Stimulated activated CD4-positive, alpha-beta T cell treated with anti-CD3 and anti-CD28 coated beads, Interleukin-2, amount 100 ng/mL, for 4 hours (primary cell): ENCODE results near the gene TFAP2E.

Source experiments
- DNase-seq: peaks from one replicate; pipeline ENCODE4 v3.0.0-alpha.2; 2020; ENCODE audit warnings: low read depth

The TFAP2E gene

DNA sequence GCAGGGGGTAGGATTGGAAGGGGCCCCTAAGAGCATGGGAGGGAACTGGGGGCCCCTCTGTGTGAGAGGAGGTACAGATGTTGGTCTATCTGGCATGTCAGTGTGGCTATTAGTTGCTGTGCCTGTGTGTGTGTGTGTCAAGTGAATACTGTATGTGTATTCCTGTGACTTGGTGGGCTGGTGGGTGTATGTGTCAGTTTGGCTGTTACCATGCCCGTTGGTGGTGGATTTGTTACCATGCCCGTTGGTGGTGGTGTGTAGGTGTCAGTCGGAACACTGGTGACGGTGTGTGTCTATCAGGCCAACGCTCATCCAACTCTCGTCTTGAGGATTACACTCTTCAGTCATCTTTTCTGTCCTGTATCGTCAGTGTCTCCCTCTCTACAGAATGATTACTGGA, 22.6 kb downstream of the TFAP2E start:
- no peak for DNase-seq

DNA sequence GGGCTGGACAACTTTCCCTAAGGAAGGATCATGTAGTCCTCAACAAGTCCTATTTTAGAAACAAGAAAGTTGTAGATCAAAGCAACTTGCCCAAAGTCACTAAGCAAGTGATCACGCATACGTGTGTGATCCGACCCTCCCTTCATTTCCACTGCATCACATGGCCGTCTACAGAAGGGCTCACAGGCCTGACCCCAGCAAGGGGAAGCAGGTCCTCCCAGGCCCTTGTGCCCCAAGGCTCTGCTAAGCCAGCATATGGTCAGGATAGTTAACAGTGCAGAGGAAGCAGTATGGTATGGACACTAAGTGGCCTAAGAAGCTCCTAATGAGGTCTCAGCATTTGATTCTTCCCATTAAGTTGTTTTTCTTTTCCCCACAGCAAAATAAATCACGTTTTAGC, 24.8 kb downstream of the TFAP2E start:
- no peak for DNase-seq

GRCh38 chr1:35598895-35599294, 25.8 kb downstream of the TFAP2E start:
- no peak for DNase-seq

DNA sequence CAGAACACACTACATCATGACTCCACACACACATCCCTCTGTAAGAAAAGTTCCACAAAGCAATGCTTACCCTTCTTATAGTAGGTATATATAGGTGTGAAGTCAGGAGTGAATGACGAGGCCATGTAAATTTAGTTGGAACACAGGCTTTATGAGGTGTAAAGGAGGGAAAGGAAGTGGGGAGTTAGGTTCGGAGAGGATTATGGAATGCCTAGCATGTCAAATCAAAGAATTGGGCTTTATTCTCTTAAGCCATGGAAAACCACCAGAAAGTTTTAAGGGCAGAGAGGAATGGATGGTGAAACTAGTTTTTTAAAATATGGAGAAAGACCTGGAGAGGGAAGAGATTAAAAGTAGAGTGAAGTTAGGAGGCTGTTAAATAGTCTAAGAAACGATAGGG, 26.3 kb downstream of the TFAP2E start:
- DNase-seq, result no peak

DNA sequence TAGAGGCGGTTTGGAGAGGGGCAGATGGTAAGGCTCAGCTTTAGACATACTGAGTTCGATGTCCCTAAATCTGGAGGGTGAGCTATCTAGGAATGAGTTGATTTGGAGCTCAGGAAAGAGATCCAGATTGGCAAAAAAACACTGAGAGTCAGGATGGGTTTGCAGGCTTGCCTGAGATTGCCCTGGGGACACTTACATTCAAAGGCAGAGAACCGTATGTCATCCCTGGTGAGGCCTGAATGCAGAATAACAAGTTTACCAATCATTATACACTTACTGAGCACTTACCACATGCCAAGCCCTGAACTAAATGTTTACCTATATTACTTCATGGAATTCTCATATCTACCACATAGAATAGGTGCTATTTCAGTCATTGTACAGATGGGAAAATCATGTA, 27.5 kb downstream of the TFAP2E start:
- DNase-seq, result no peak

GRCh38 chr1:35603468-35603867, 30.4 kb downstream of the TFAP2E start:
- no peak for DNase-seq

DNA sequence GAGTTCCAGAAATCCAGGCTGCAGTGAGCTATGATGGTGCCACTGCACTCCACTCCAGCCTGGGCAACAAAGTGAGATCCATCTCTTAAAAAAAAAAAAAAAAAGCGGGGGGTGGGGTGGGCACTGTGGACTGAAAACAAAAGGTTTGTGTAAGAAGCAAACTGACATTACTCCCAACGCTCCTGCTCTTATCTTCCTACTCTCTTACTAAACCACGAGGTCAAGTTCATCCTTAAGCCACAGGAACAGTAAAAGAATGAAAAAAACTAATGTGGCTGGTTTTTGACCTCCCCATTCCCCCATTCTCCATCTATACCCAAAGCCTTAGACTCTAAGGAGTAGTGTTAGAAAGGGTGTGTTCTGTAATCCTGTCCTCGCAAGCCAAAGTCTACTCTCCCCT, 30.8 kb downstream of the TFAP2E start:
- DNase-seq, result no peak

DNA sequence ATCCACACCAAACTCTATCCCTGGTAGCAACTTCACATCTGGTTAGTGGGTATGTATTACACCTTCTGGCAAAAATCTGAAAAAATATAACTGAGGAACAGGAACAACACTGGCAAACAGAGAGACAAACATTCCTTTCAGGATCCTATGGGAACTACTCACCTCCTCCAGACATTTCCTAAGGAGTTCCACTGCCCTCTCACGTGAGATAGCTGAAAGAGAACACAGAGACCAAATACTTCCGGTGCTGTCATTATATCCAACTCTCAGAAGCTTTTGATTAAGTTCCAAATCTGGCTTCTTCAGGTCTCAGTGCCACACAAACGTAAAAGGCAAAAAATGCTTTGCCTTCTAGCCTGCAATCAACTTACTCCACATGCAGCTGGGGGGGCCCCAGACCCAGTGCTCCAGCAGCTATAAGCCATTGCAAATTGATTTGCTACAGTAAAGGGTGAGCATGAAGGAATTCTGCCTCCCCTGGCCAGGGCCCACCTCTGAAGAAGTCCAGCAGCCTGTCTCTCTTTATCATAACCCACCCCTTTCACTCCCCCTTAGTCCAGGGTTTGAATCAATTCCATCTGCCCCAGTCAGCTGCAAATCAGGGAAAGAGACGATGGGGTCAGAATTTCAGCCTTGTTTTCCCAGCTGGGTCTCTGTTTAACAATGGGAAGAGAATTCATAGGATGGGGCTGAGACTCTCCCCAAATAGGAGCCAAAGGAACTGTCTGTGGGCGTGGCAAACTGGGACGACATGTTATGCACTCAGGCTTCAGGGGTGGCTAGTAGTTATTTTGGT, 32.2 kb downstream of the TFAP2E start:
- no peak for DNase-seq

DNA sequence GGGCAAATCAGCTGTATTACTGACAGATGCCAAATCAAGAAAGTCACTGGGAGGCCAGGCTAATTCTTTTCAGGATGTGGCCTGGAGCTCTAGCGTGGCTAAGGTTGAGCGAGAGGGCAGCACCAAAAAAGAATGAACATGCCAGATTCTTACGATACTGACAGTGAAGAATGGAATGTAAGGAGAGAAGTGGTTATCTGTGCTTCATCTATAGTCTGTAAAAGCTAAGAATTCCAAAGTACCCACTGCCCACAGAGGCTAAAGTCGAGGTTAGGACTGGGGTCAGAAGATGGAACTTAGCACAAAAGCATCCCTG, 32.7 kb downstream of the TFAP2E start:
- no peak for DNase-seq

DNA sequence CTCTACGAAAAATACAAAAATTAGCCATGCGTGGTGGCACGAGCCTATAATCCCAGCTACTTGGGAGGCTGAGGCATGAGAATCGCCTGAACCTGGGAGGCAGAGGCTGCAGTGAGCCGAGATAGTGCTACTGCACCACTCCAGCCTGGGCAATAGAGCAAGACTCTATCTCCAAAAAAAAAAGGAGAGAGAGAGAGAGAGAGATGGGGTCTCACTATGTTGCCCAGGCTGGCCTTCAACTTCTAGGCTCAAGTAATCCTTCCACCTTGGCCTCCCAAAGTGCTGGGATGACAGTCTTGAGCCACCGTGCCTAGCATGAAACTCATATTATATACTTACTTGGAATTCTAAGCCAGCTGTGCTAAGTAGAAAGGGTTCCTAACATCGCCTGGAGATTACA, 38.5 kb downstream of the TFAP2E start:
- DNase-seq, result no peak

DNA sequence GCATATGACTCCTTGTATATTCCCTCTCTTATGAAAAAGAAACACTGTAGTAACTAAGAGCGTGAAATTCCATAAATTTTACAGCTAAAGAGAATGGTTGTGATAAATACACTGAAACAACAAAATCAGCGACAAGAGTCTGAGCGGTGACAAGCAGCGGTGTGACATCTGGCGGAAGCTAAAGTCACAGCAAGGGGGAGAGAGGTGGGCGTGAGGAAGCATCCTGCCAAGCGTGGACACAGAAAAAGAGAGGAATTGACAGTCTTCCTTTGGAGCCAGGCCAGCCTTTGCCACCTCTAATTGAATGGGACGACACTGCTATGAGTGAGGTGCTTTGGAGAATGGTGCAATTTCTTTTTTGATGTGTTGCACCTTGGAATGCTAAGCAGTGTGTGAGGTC, 42.3 kb downstream of the TFAP2E start:
- no peak for DNase-seq

DNA sequence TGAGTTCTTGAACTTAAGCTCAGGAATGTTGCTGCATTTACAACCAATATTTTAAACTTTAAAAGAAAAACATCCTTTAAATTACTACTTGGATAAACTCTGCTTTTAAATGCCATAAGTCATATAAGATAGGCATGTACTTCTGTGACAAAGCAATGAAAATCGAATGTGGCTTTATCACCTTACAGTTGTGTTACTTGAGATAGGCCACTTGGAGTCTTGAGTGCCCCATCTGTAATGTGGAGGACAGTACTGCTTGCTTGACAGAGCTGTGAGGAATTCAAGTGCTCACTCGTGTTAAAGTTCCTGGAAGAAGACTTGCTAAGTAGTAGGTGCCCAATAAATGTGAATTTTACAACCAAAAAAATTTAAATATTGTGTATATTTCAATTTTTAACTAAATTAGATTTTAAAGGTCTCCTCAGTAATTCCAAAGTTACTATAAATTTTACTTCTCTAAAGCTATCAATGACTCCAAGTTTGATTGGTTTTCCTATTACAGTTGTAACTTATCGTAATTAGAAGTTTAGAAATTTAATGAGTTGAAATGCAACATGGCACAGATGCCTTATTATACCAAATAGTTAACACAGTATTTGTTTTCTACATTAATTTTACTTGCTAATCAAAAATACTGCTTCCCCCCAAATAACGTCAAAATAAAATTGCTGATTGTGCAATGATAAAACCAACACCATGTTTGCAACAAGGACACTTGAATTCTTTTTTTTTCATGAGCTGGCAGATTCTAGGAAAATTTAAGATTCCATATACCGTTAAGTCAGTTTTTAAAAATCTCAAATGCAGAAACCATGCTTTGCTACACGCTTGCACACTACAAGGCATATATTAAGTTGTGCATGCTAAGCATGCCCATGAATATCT, 46.4 kb downstream of the TFAP2E start:
- DNase-seq, result no peak

DNA sequence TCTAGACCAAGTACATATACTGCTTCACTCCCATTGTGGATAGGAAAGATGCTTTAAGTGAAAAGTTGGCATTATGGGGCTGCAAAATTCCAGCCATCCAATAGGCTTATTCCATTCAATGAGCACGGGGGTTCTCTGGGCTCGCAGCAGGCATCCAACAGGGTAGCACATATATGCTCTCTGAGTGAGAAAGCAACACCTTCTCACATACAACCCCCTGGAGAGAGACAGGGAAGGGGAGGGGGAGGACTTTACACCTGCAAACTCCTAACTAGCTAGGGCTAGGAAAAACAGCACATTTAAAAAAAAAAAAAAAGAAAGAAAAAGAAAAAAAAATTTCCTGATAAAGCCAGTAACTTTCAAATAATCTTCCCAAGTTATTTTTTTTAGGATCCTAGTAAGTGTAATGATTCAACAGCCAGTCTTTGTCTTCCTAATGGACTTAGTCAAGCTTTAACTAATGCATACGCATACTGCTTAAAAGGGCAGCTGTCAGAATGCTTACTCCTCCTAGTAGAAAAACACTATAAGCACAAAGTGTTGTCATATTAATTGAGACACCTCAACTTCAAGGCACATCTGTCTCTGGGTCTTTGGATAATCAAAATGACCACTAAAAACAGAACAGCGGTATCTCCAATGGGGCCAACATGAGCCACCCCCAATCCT, 49.5 kb downstream of the TFAP2E start:
- no peak for DNase-seq

DNA sequence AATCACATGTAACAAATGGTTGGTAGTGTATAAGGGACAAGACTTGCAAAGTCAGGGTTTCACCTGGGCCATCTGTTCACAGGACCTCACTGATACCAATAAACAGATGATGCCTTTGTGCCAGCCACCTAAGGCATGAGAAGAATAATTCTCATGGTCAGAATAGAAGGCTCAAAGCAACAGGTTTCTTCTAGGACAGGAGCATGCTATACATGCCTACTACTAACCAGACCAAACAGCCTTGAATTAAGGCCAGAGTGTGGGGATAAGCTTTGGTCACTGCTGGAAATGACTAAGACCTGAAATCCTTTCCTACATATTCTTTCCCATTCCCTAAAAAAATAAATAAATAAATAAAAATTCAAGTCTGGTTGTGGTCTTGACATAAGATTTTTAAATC, 50.7 kb downstream of the TFAP2E start:
- no peak for DNase-seq

- DNase-seq, result no peak
These were observed 55.9 kb downstream of the TFAP2E start for GRCh38 chr1:35629051-35629450.

GRCh38 chr1:35631396-35631795, 58.3 kb downstream of the TFAP2E start:
- no peak for DNase-seq

DNA sequence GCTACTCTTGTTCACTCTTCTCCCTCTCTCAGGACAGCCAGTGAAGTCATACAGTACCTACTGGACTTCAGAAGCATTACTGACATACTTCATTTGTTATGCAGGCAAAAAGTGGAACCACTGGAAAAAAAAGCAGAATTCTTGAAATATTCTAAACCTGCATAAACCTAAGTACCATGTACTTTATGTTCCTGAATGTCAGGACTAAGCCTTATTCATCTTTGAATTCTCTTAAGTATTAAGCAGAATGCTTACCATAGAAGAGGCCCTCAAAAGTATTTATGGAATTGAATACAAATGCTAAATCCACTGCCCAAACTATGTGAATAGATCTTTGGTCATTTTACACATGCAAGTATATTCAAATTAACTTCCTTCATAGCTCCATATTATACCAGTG, 60.4 kb downstream of the TFAP2E start:
- DNase-seq, result no peak

DNA sequence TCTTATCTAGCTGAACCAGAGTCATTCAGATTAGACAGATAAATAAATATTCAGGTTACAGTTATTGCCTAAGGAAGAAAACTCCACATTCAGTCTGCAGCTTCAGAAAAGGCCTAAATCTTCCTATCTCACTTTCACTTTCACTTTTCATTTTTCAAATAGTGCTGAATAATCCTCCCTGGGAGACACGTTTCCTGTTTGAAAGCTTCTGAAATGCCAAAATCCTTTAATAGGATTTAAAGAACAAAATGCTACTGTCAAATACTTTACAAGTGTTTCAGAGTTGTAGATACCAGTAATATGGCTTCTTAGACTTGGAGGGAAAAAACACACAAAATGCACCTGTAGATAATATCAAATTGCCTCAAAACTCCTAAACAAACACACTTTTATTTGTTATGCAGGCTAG, 64.3 kb downstream of the TFAP2E start:
- no peak for DNase-seq

GRCh38 chr1:35640380-35641232, 67.5 kb downstream of the TFAP2E start:
- no peak for DNase-seq

DNA sequence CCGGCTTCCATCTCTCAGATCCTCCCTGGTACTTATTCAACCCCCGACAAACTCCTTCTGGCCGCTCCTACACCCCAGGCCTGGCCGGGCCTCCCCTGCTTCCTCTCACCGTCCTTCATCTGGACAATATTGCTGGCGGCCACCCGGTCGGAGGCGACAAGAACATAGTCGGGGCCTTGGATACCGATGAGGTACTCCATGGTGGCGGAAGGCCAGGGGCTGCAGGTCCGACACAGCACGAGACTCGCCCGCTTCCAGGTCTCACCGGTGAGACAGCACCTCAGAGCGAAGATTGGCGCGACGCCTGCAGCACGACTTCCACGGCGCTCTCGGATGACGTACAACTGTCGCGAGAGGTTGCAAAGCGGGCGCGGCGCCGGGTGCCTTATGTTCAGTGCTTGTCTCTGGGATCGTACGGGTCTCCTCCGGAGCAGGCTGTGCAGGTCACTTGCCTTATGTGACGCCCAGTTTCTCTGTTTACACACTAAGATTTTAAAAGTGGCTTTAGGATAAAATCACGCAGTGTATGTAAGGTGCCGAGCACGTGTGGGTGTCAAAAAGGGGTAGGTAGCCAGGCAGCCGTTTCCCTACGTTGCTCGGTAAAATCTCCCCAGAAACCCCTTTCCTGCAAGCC, 68.2 kb downstream of the TFAP2E start, which contains the start of gene PSMB2:
TSS of gene PSMB2 (minus strand) at position 294 of the 634 bp plus-strand sequence. CDS start at position 200, 94 bp downstream.
- peak; percentile 92 for DNase-seq

DNA sequence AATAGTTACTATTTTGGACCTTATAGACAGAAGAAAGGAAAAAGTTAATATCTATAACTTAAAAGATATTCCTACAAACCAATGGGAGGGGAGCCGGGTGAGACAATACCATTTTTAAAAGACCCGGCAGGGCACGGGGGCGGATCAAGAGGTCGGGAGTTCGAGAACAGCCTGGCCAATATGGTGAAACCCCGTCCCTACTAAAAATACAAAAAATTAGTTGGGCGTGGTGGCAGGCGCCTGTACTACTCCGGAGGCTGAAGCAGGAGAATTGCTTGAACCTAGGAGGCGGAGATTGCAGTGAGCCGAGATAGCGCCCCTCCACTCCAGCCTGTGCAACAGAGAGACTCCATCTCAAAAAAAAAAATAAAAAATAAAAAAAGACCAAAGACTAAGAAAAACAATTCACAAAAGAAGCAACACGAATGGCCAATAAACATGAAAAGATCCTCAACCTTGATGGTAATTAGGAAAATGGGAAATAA, 69.4 kb downstream of the TFAP2E start:
- no peak for DNase-seq
